ENCODE results near the gene B3GALT5.

B3GALT5 gene

GRCh38 chr21:39696618-39697017, 83.9 kb downstream of the B3GALT5 start:
- H3K4me3 ChIP-seq (ENCODE audit: low read depth, low read length) = no peak overlapping the region
- TF ChIP-seq CTCF (IDR thresholded peaks at IDR 0.05; ENCODE audit: low read depth, low read length) = no peak

- H3K4me3 ChIP-seq (ENCODE audit: low read depth, low read length) = no peak overlapping the region
- TF ChIP-seq CTCF (IDR thresholded peaks at IDR 0.05; ENCODE audit: low read depth, low read length) = no peak
Measured at GRCh38 chr21:39700318-39700717, 87.6 kb downstream of the B3GALT5 start.

- no peak for TF ChIP-seq CTCF (IDR thresholded peaks at IDR 0.05; ENCODE audit: low read depth, low read length)
- no peak overlapping the region for H3K4me3 ChIP-seq (ENCODE audit: low read depth, low read length)
Measured at GRCh38 chr21:39703578-39703977, 90.8 kb downstream of the B3GALT5 start.

GRCh38 chr21:39705849-39706248, 93.1 kb downstream of the B3GALT5 start:
- TF ChIP-seq CTCF (IDR thresholded peaks at IDR 0.05; ENCODE audit: low read depth, low read length) = no peak
- H3K4me3 ChIP-seq (ENCODE audit: low read depth, low read length) = no peak overlapping the region

GRCh38 chr21:39707316-39707715, 94.6 kb downstream of the B3GALT5 start:
- H3K4me3 ChIP-seq (ENCODE audit: low read depth, low read length) = no peak overlapping the region
- TF ChIP-seq CTCF (IDR thresholded peaks at IDR 0.05; ENCODE audit: low read depth, low read length) = no peak

- TF ChIP-seq CTCF (IDR thresholded peaks at IDR 0.05; ENCODE audit: low read depth, low read length) = no peak
- H3K4me3 ChIP-seq (ENCODE audit: low read depth, low read length) = no peak overlapping the region
Measured at GRCh38 chr21:39710866-39711265, 98.1 kb downstream of the B3GALT5 start.

GRCh38 chr21:39712273-39712672, 99.5 kb downstream of the B3GALT5 start:
- no peak for TF ChIP-seq CTCF (IDR thresholded peaks at IDR 0.05; ENCODE audit: low read depth, low read length)
- H3K4me3 ChIP-seq (ENCODE audit: low read depth, low read length) = no peak overlapping the region
